Uterus (tissue), 2 donors: ENCODE data around the gene SNTB2.

Experiments used
- CTCF ChIP-seq, 4 experiments: fragments of 200-600 bp in 2 of 4; fragments of 450-650 bp in 2 of 4; sonication (generic) in 2 of 4; IDR thresholded peaks; one replicate each; pipeline ENCODE4 v1.5.1; 2016 to 2019; ENCODE audit warnings: antibody characterized with exemption in 4 of 4, mild to moderate bottlenecking in 2 of 4, moderate library complexity in 1 of 4
- POLR2A ChIP-seq, 2 donors: fragments of 450-650 bp; IDR thresholded peaks; one replicate each; pipeline ENCODE4 v1.6.1; 2016; ENCODE audit warnings: antibody characterized with exemption in 2 of 2, mild to moderate bottlenecking in 1 of 2, moderate library complexity in 1 of 2

- TF ChIP-seq CTCF (IDR thresholded peaks at IDR 0.05) (no peak), POLR2A (IDR thresholded peaks at IDR 0.05) (no peak)
Observed at GRCh38 chr16:69306031-69306430, 119.1 kb downstream of the SNTB2 start.
